Spleen (tissue), 7 donors: Measurements from ENCODE around the gene ALG10B.
"Not testable (repeated sequence)": the region's sequence is repeated elsewhere in the genome, so short reads cannot be mapped to it uniquely, and the experiment has no call there.

Experiments used
- CTCF ChIP-seq, 11 experiments: fragments of 200-600 bp in 7 of 11; fragments of 450-650 bp in 4 of 11; sonication (generic) in 4 of 11; IDR thresholded peaks in 8 of 11; conservative IDR thresholded peaks in 3 of 11; 1 replicate in 7 of 11; 2 replicates in 4 of 11; pipeline versions ENCODE4 v1.4.0 to v1.8.0; 2016 to 2021; ENCODE audit warnings: antibody characterized with exemption in 11 of 11, inconsistent platforms in 4 of 11, mild to moderate bottlenecking in 1 of 11
- POLR2A ChIP-seq, 3 donors: fragments of 450-650 bp; IDR thresholded peaks; one replicate each; pipeline ENCODE4 v1.5.1; 2017; ENCODE audit warnings: antibody characterized with exemption in 3 of 3, mild to moderate bottlenecking in 1 of 3
- POLR2AphosphoS5 ChIP-seq, 3 donors: sonication (generic); formaldehyde crosslinking; IDR thresholded peaks; one replicate each; pipeline ENCODE4 v1.5.1; 2017; ENCODE audit warnings: antibody characterized with exemption in 3 of 3
- donor health status: DM: no; HTN: no; CAD: no; lungs with moderate emphysema.
- donor health status: DM: no; HTN: no; CAD: no.
- donor health status: DM: no; HTN: no; CAD: no.

GRCh38 chr12:38351175-38351508, 34.6 kb downstream of the ALG10B start:
- not testable (repeated sequence) for TF ChIP-seq CTCF (IDR thresholded peaks at IDR 0.05 in 8 of 11, conservative IDR thresholded peaks at IDR 0.05 in 3 of 11); POLR2A (IDR thresholded peaks at IDR 0.05); POLR2AphosphoS5 (IDR thresholded peaks at IDR 0.05)
